ENCODE measurements around the gene PLEKHM3. TPM values are rescaled to one million over a fixed set of nuclear protein-coding genes. Genes with fewer than 3 reads are reported as not detected.
A peak's percentile ranks its signal among the peaks of the same experiment; 100 is the strongest.

PLEKHM3 gene
- polyA plus RNA-seq: 10 to 100 TPM in 1 of 4 donors, 1 to 10 TPM in 2, under 1 TPM in 1; 0.89 to 12.1 (median 2.1) TPM
- long read RNA-seq, donor 1: 0 reads
- long read RNA-seq, donor 2: 0 reads
- long read RNA-seq, donor 3: 0 reads
- long read RNA-seq, donor 4: 0 reads
- long read RNA-seq, donor 5: 0 reads
- long read RNA-seq, donor 6: 0 reads
- long read RNA-seq, donor 7: 0 reads
- long read RNA-seq, donor 8: 0 reads
- long read RNA-seq, donor 9: 0 reads
- long read RNA-seq, donor 10, full-length matches to known transcripts: 1 of 1 reads
- long read RNA-seq, donor 10, partial matches to known transcripts: 0 of 1 reads
- long read RNA-seq, donor 10, other reads (novel, unspliced or antisense): 0 of 1 reads

- peak within 1 kb of the TSS in 2 of 3 donors; percentile 78 to 86 for H3K27ac ChIP-seq (ENCODE audit: low read depth in 1 of 3, low read length in 2 of 3)
- no peak for FAIRE-seq
- 0 to 2% (median 1%) methylated on average over 38 of the region's 38 CpGs for WGBS, 3 donors
Measured at GRCh38 chr2:208025037-208025813, at the start of gene PLEKHM3. TSS of gene PLEKHM3 (minus strand) at chr2:208025527. CDS start at chr2:208001639, 23,888 bp downstream.

GRCh38 chr2:208074610-208075356 is 49.5 kb upstream of the PLEKHM3 start:
- H3K27ac ChIP-seq (ENCODE audit: low read depth in 1 of 3, low read length in 2 of 3): no peak overlapping the region
- DNase-seq (no peak), FAIRE-seq (no peak)
- H3K27me3 ChIP-seq (ENCODE audit: control insufficient read depth in 3 of 3, insufficient read depth in 3 of 3, low read length in 3 of 3): no peaks in the 10 kb centered on the region
- no peaks in the 10 kb centered on the region for H3K36me3 ChIP-seq (ENCODE audit: control insufficient read depth in 3 of 3, insufficient read depth in 2 of 3, low read depth in 1 of 3, low read length in 3 of 3)
- no peaks in the 10 kb centered on the region for H3K4me1 ChIP-seq (ENCODE audit: control insufficient read depth in 3 of 3, insufficient read depth in 2 of 3, low read depth in 1 of 3, low read length in 2 of 3)
- WGBS, 3 donors: 40 to 42% (median 40%) methylated on average over 9 of the region's 9 CpGs
- H3K9me3 ChIP-seq (ENCODE audit: control insufficient read depth in 2 of 2, insufficient read depth in 1 of 2, low read depth in 1 of 2, low read length in 1 of 2): no peaks in the 10 kb centered on the region
- no peak overlapping the region for H3K4me3 ChIP-seq (ENCODE audit: low read depth in 1 of 3, low read length in 3 of 3)

More at GRCh38 chr2:208025037-208025813, at the start of gene PLEKHM3:
- H3K4me1 ChIP-seq (ENCODE audit: control insufficient read depth in 3 of 3, insufficient read depth in 2 of 3, low read depth in 1 of 3, low read length in 2 of 3): peaks cover 0 to 8% (median 0%) of the 10 kb centered on the region in 3 donors
- H3K4me3 ChIP-seq (ENCODE audit: low read depth in 1 of 3, low read length in 3 of 3): peak within 1 kb of the TSS; percentile 69 to 87 (median 85)
- peak; percentile 82 to 94 for DNase-seq
- peaks cover 0 to 2% (median 0%) of the 10 kb centered on the region in 3 donors for H3K36me3 ChIP-seq (ENCODE audit: control insufficient read depth in 3 of 3, insufficient read depth in 2 of 3, low read depth in 1 of 3, low read length in 3 of 3)
- no peaks in the 10 kb centered on the region for H3K27me3 ChIP-seq (ENCODE audit: control insufficient read depth in 3 of 3, insufficient read depth in 3 of 3, low read length in 3 of 3)
- no peaks in the 10 kb centered on the region for H3K9me3 ChIP-seq (ENCODE audit: control insufficient read depth in 2 of 2, insufficient read depth in 1 of 2, low read depth in 1 of 2, low read length in 1 of 2)

GRCh38 chr2:208072250-208072892 is 47.0 kb upstream of the PLEKHM3 start:
- Histone ChIP-seq H3K4me3 (ENCODE audit: low read depth in 1 of 3, low read length in 3 of 3) (no peak overlapping the region), H3K27ac (ENCODE audit: low read depth in 1 of 3, low read length in 2 of 3) (no peak overlapping the region), H3K9me3 (ENCODE audit: control insufficient read depth in 2 of 2, insufficient read depth in 1 of 2, low read depth in 1 of 2, low read length in 1 of 2) (no peaks in the 10 kb centered on the region), H3K4me1 (ENCODE audit: control insufficient read depth in 3 of 3, insufficient read depth in 2 of 3, low read depth in 1 of 3, low read length in 2 of 3) (no peaks in the 10 kb centered on the region), H3K36me3 (ENCODE audit: control insufficient read depth in 3 of 3, insufficient read depth in 2 of 3, low read depth in 1 of 3, low read length in 3 of 3) (no peaks in the 10 kb centered on the region), H3K27me3 (ENCODE audit: control insufficient read depth in 3 of 3, insufficient read depth in 3 of 3, low read length in 3 of 3) (no peaks in the 10 kb centered on the region)
- DNase-seq (peak; percentile 71 to 79), FAIRE-seq (no peak)
- 21 to 28% (median 24%) methylated on average over 9 of the region's 9 CpGs for WGBS, 3 donors

- Histone ChIP-seq H3K4me3 (ENCODE audit: low read depth in 1 of 3, low read length in 3 of 3) (no peak overlapping the region), H3K9me3 (ENCODE audit: control insufficient read depth in 2 of 2, insufficient read depth in 1 of 2, low read depth in 1 of 2, low read length in 1 of 2) (no peaks in the 10 kb centered on the region), H3K27ac (ENCODE audit: low read depth in 1 of 3, low read length in 2 of 3) (no peak overlapping the region), H3K4me1 (ENCODE audit: control insufficient read depth in 3 of 3, insufficient read depth in 2 of 3, low read depth in 1 of 3, low read length in 2 of 3) (no peaks in the 10 kb centered on the region), H3K36me3 (ENCODE audit: control insufficient read depth in 3 of 3, insufficient read depth in 2 of 3, low read depth in 1 of 3, low read length in 3 of 3) (no peaks in the 10 kb centered on the region), H3K27me3 (ENCODE audit: control insufficient read depth in 3 of 3, insufficient read depth in 3 of 3, low read length in 3 of 3) (no peaks in the 10 kb centered on the region)
- WGBS, 3 donors: 70 to 77% (median 76%) methylated on average over 4 of the region's 4 CpGs
- DNase-seq (no peak), FAIRE-seq (no peak)
Measured at GRCh38 chr2:208069186-208069585, 43.9 kb upstream of the PLEKHM3 start.

GRCh38 chr2:208066016-208066415 is 40.7 kb upstream of the PLEKHM3 start:
- no peak overlapping the region for H3K4me3 ChIP-seq (ENCODE audit: low read depth in 1 of 3, low read length in 3 of 3)
- H3K36me3 ChIP-seq (ENCODE audit: control insufficient read depth in 3 of 3, insufficient read depth in 2 of 3, low read depth in 1 of 3, low read length in 3 of 3): no peaks in the 10 kb centered on the region
- H3K27ac ChIP-seq (ENCODE audit: low read depth in 1 of 3, low read length in 2 of 3): no peak overlapping the region
- H3K4me1 ChIP-seq (ENCODE audit: control insufficient read depth in 3 of 3, insufficient read depth in 2 of 3, low read depth in 1 of 3, low read length in 2 of 3): no peaks in the 10 kb centered on the region
- 86 to 92% (median 88%) methylated on average over 4 of the region's 4 CpGs for WGBS, 3 donors
- no peak for DNase-seq
- peaks cover 0 to 3% (median 0%) of the 10 kb centered on the region in 3 donors for H3K27me3 ChIP-seq (ENCODE audit: control insufficient read depth in 3 of 3, insufficient read depth in 3 of 3, low read length in 3 of 3)
- FAIRE-seq: no peak
- H3K9me3 ChIP-seq (ENCODE audit: control insufficient read depth in 2 of 2, insufficient read depth in 1 of 2, low read depth in 1 of 2, low read length in 1 of 2): no peaks in the 10 kb centered on the region

- DNase-seq (no peak), FAIRE-seq (no peak)
- H3K4me1 ChIP-seq (ENCODE audit: control insufficient read depth in 3 of 3, insufficient read depth in 2 of 3, low read depth in 1 of 3, low read length in 2 of 3): no peaks in the 10 kb centered on the region
- H3K36me3 ChIP-seq (ENCODE audit: control insufficient read depth in 3 of 3, insufficient read depth in 2 of 3, low read depth in 1 of 3, low read length in 3 of 3): no peaks in the 10 kb centered on the region
- H3K27me3 ChIP-seq (ENCODE audit: control insufficient read depth in 3 of 3, insufficient read depth in 3 of 3, low read length in 3 of 3): peaks cover 0 to 3% (median 0%) of the 10 kb centered on the region in 3 donors
- H3K27ac ChIP-seq (ENCODE audit: low read depth in 1 of 3, low read length in 2 of 3): no peak overlapping the region
- H3K4me3 ChIP-seq (ENCODE audit: low read depth in 1 of 3, low read length in 3 of 3): no peak overlapping the region
- no peaks in the 10 kb centered on the region for H3K9me3 ChIP-seq (ENCODE audit: control insufficient read depth in 2 of 2, insufficient read depth in 1 of 2, low read depth in 1 of 2, low read length in 1 of 2)
- WGBS, 3 donors: 79 to 83% (median 81%) methylated on average over 5 of the region's 5 CpGs
Measured at GRCh38 chr2:208065476-208065875, 40.1 kb upstream of the PLEKHM3 start.

- DNase-seq (no peak), FAIRE-seq (no peak)
Measured at GRCh38 chr2:208064220-208064961, 39.1 kb upstream of the PLEKHM3 start.

More at GRCh38 chr2:208064220-208064961, 39.1 kb upstream of the PLEKHM3 start:
- H3K27me3 ChIP-seq (ENCODE audit: control insufficient read depth in 3 of 3, insufficient read depth in 3 of 3, low read length in 3 of 3): peaks cover 0 to 3% (median 0%) of the 10 kb centered on the region in 3 donors
- H3K27ac ChIP-seq (ENCODE audit: low read depth in 1 of 3, low read length in 2 of 3): peak overlapping the region in 1 of 3 donors; percentile 14
- 73 to 81% (median 79%) methylated on average over 8 of the region's 8 CpGs for WGBS, 3 donors
- H3K36me3 ChIP-seq (ENCODE audit: control insufficient read depth in 3 of 3, insufficient read depth in 2 of 3, low read depth in 1 of 3, low read length in 3 of 3): no peaks in the 10 kb centered on the region
- H3K4me1 ChIP-seq (ENCODE audit: control insufficient read depth in 3 of 3, insufficient read depth in 2 of 3, low read depth in 1 of 3, low read length in 2 of 3): no peaks in the 10 kb centered on the region
- no peaks in the 10 kb centered on the region for H3K9me3 ChIP-seq (ENCODE audit: control insufficient read depth in 2 of 2, insufficient read depth in 1 of 2, low read depth in 1 of 2, low read length in 1 of 2)
- no peak overlapping the region for H3K4me3 ChIP-seq (ENCODE audit: low read depth in 1 of 3, low read length in 3 of 3)

Data from small intestine (tissue), 16 donors.